NCI-H1436 treated with DMSO at 0.1 percent for 48 hours (cell line): ENCODE results near the gene ZFHX2.
"Not testable (repeated sequence)": the region's sequence is repeated elsewhere in the genome, so short reads cannot be mapped to it uniquely, and the experiment has no call there.

Source experiments
- DNase-seq: peaks from one replicate; lab custom pipeline; 2025; lab: John Stamatoyannopoulos, UW

ZFHX2 gene

GRCh38 chr14:23539248-23540140, 12.1 kb downstream of the ZFHX2 start:
- no peak for DNase-seq

GRCh38 chr14:23538785-23539184, 12.8 kb downstream of the ZFHX2 start:
- DNase-seq, result peak; percentile 19

- no peak for DNase-seq
Observed at GRCh38 chr14:23538050-23538718, 13.4 kb downstream of the ZFHX2 start.

DNA sequence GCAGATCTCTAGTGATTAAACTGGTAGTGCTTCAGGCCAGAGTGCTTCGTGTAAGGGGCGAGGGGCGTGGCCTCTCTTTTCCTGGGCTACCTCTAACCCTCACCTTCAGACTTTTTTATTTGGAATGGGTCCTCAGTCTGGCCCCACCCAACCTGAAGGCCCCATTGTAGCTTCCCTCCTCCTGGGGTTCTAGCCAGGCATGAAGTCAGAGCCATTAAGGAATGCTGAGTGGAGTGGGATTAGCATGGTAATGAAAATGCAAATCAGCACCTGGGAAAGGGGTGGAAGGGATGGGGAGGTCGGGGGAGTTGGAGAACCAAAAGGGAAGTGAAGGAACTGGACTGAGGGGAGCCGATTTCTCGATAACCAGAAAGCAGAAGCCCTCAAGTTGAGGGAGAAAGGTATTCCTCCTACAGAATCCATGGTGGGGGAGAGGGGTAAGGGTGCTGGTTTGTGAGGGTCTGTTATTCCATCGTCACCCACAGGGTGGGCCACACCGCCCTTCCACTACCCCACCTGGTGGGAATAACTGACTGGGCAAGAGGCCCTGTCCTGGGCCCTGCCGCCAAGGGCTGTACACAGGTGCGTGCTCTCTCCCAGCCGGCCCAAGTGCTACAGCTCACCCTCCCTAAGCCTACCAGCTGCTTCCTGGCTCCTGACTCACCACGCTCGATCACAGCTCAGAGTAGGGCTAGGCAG, 14.1 kb downstream of the ZFHX2 start:
- no peak for DNase-seq

DNA sequence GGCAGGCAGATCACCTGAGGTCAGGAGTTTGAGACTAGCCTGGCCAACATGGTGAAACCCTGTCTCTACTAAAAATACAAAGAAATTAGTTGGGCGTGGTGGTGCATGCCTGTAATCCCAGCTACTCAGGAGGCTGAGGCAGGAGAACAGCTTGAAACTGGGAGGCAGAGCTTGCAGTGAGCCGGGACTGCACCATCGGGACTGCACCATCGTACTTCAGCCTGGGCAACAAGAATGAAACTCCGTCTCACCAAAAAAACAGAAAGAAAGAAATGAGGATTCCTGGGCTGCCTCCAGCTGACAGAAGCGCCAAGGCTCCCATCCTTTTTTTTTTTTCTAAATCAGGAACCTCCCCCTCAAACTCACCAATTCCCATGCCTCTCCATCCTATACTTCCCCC, 14.7 kb downstream of the ZFHX2 start:
- not testable (repeated sequence) for DNase-seq

DNA sequence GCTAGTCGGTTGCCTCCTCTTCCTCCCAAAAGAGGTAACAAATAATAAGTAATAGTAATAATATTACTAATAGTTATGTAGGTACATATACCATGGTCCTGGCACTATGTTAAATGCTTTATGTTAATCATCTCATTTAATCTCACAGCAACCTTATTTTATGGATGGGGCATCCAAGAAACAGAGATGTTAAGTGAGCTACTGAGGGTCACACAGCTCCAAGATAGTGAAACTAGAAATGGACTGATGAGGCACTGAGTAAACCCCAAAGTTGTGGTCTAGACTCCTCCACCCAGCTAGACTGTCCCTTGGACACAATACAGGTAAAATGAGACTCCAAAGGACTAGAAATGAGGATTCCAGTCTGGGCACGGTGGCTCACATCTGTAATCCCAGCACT, 15.1 kb downstream of the ZFHX2 start:
- no peak for DNase-seq

DNA sequence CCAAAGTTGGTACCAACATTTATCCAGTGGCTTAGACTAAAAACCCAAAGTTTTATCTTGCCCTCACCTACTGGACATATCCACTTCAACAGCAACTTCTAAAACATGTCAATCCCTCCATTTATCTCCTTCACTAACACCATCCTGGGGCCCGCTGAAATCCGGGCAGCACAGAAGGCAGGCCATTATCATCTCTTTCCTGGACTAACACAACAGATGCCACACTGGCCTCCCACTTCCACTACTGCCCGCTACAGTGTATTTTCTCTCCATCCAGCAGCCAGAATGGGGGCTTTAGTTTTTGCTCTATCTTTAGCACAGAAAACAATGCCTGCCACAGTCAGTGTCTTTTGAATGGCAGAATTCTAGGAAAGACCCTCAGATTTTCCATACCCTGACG, 15.6 kb downstream of the ZFHX2 start:
- DNase-seq, result no peak

- no peak for DNase-seq
Observed at GRCh38 chr14:23533652-23534435, 17.7 kb downstream of the ZFHX2 start.

DNA sequence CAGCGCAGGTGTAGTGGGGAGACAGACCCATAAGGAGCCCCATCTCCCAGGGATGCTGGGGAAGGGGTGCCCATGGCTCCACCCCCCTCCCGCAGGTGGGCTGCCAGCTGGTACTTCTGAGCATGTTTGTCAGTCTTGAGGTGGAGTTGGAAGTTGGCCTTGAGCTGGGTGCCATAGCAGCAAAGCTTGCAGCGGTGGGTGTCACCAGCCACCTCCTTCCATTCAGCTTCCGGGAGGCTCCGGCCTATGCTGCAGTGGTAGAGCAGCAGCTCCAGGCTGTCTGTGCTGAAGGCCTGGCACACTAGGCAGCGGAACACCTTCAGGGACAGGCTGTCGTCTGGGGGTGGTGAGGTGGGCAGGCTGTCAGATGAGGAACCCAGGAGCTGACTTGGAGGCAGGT, 18.9 kb downstream of the ZFHX2 start:
- no peak for DNase-seq

DNA sequence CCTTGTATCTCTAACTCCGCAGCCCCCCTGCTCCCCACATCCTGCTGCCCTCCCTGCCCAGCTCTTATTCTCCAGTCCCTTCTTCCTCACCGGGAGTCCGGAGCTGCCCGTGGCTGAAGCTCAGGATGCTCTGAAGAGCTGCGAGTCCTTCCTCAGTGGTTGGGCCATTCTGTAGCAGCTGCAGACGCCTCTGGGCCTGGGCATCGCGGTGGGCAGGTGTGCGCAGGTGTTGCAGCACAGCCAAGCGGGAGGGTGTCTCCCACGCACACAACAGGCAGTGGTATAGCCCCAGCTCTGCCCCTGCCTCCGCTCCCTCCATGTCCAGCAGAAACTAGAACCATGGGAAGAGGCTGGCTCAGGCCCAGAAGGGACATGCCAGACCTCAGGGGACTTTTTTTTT, 20.2 kb downstream of the ZFHX2 start:
- no peak for DNase-seq

GRCh38 chr14:23530375-23531055, 21.1 kb downstream of the ZFHX2 start:
- DNase-seq, result no peak

DNA sequence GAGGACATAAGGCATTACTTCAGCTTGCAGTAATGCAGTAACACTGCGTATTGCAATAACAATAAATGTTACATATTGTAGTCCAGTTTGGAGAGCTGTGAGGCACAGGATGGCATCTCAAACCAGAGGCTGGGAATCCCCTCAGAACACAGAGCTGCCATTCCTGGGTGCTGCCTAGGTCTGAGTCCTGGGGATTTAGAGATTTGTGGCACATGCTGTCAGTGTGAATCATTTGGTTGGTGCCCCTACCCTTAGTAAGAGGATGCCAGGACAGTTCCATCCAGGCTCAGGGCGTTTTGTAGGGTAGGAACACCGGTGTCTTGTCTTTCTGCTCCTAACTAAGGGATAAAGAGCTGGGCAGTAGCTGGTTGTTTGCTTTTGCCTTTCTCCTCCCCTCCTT, 22.5 kb downstream of the ZFHX2 start:
- DNase-seq, result no peak

DNA sequence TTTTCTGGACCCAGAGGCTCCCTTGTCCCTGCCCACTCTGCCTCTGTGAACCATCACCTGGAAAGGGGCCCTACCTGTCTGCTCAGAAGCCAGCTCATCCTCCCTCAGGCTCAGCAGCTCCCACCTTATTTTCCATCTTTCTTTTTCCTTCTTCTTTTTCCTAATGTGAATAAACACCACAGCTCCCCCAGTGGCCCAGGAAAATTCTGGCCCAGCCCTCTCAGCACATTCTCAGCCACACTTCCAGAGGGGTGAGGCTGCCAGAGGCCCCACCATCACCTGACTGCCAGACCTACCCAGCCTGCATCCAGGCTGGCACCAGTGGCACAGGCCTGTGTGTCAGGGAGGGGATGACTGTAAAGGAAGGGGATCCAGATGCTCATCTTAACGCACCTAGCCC, 23.0 kb downstream of the ZFHX2 start:
- no peak for DNase-seq

- DNase-seq, result no peak
Observed at GRCh38 chr14:23525611-23526010, 26.0 kb downstream of the ZFHX2 start.

DNA sequence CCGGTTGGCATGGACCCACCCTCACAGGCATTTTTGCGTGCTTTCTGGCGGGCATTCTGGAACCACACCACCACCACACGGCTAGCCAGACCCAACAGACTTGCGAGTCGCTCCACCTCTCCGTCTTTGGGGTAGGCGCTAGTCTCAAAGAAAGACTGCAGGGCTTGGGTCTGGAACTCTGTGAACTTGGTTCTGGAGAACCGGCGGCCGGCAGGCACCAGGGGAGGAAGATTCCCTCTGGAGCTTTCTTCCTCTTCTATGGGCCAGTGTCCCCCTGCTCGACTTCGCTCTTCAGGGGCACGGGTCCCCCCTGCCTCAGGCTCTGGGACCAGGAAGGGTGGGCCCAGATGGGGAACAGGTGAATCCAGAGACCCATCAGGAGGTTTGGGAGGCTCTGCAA, 26.6 kb downstream of the ZFHX2 start:
- DNase-seq, result no peak

- DNase-seq, result no peak
Observed at GRCh38 chr14:23523229-23524016, 28.1 kb downstream of the ZFHX2 start.

GRCh38 chr14:23522643-23523198, 28.8 kb downstream of the ZFHX2 start:
- no peak for DNase-seq

DNA sequence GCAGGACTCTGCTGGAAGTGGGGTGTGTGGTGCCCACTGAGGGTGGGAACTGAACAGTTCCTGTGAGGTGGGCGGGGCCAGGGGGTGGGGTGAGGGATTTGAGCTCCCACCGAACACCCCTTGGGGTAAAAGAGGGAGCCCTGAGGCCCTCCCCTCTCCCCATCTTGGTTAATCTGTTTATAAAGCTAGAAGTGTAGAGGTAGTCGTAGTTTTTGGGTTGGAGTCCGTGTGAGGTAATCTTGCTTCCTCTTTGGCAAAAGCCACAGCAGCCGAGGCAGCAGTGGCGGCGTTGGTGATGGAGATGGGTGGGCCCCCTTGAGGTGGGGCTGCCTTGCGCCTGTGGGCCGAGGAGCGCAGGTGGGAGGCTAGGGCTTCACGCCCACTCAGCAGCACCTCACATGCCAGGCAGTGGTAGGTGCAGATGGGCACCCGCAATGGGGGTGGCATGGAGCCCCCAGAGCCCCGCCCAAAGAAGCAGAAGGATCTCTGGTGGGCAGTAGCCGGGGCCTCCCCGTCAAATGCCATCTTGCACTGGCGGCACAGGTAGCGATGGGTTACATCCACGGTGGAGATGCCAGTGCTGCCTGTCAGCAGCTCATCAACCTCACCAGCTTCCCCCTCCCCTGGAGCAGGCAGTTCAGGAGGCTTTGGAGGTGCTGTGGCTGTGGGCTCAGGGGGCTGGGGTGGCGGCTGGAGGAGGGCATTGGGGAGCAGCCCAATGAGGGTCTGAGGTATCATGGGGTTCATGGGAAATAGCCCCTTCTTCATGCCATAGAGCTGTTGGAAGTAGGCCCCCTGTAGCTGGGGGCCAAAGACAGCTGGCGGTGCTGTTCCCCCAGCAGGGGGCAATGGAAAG, 29.6 kb downstream of the ZFHX2 start:
- no peak for DNase-seq

- no peak for DNase-seq
Observed at GRCh38 chr14:23520899-23521533, 30.5 kb downstream of the ZFHX2 start.
